Measurements from ENCODE around the gene KRI1.
A peak's percentile ranks its signal among the peaks of the same experiment; 100 is the strongest.
"Not testable (repeated sequence)": the region's sequence is repeated elsewhere in the genome, so short reads cannot be mapped to it uniquely, and the experiment has no call there.

The KRI1 gene

GRCh38 chr19:10574462-10574861 is 8.7 kb upstream of the KRI1 start:
- no peak for DNase-seq

GRCh38 chr19:10573793-10574192 is 8.0 kb upstream of the KRI1 start:
- not testable (repeated sequence) for DNase-seq

GRCh38 chr19:10568826-10569651 is 3.2 kb upstream of the KRI1 start, which contains the start of gene CDKN2D:
TSS of gene CDKN2D (minus strand) at chr19:10568979. CDS start at chr19:10568653, 326 bp downstream.
- peak; percentile 98 for DNase-seq

- DNase-seq: no peak
Measured at GRCh38 chr19:10568062-10568825, 2.4 kb upstream of the KRI1 start.

- no peak for DNase-seq
Measured at GRCh38 chr19:10567656-10568055, 1.8 kb upstream of the KRI1 start.

- DNase-seq: no peak
Measured at GRCh38 chr19:10566658-10567410, 1.0 kb upstream of the KRI1 start.

GRCh38 chr19:10566408-10566657 is 523 bp upstream of the KRI1 start:
- no peak for DNase-seq

GRCh38 chr19:10565028-10565566 is 713 bp downstream of the KRI1 start:
- no peak for DNase-seq

- no peak for DNase-seq
Measured at GRCh38 chr19:10562609-10563008, 3.2 kb downstream of the KRI1 start.

- DNase-seq: no peak
Measured at GRCh38 chr19:10560154-10560553, 5.7 kb downstream of the KRI1 start.

- no peak for DNase-seq
Measured at GRCh38 chr19:10557603-10558197, 8.1 kb downstream of the KRI1 start.

- DNase-seq: no peak
Measured at GRCh38 chr19:10555610-10555973, 10.2 kb downstream of the KRI1 start.

- DNase-seq: no peak
Measured at GRCh38 chr19:10554760-10555609, 10.8 kb downstream of the KRI1 start.

GRCh38 chr19:10553943-10554381 is 11.8 kb downstream of the KRI1 start:
- no peak for DNase-seq

GRCh38 chr19:10553087-10553667 is 12.6 kb downstream of the KRI1 start:
- no peak for DNase-seq

- no peak for DNase-seq
Measured at GRCh38 chr19:10552510-10553053, 13.2 kb downstream of the KRI1 start.

GRCh38 chr19:10551698-10552301 is 14.0 kb downstream of the KRI1 start:
- DNase-seq: no peak

GRCh38 chr19:10551006-10551405 is 14.8 kb downstream of the KRI1 start:
- DNase-seq: not testable (repeated sequence)

- no peak for DNase-seq
Measured at GRCh38 chr19:10550336-10550735, 15.5 kb downstream of the KRI1 start.

- DNase-seq: no peak
Measured at GRCh38 chr19:10549733-10550132, 16.1 kb downstream of the KRI1 start.
